Endothelial cell of umbilical vein (primary cell): Measurements from ENCODE around the gene GALNT13. TPM values are rescaled to one million over a fixed set of nuclear protein-coding genes. Genes with fewer than 3 reads are reported as not detected.

Experiments
- BruUV-seq: library from RNA; stranded (reverse); fragments of 400-500 nt; replicated peaks from 2 replicates; lab custom pipeline; 2021; lab: Mats Ljungman, UMichigan
- CTCF ChIA-PET: fragments of 300-600, 350-600 bp; sonication (Branson Sonifier 250); formaldehyde crosslinking; loops from one replicate; lab custom pipeline; 2021; ENCODE audit warnings: antibody characterized with exemption, inconsistent platforms; lab: Charles Lee
- POLR2A ChIA-PET: fragments of 300-600, 350-600 bp; sonication (Branson Sonifier 250); formaldehyde crosslinking; loops from one replicate; lab custom pipeline; 2021; ENCODE audit warnings: antibody characterized with exemption, inconsistent platforms; lab: Charles Lee
- DNase-seq: peaks from one replicate; pipeline ENCODE4 v3.0.0-alpha.2; 2011; ENCODE audit warnings: low read depth, low spot score
- FAIRE-seq: peaks from 2 replicates; lab custom pipeline; 2011; peaks lifted over from hg19 to GRCh38; lab: Jason Lieb, UNC
- H2AFZ ChIP-seq: 2 replicates; pipeline ENCODE4 v1.6.0; 2012; ENCODE audit warnings: low read depth, low read length, control low read depth, inconsistent platforms
- H3K27ac ChIP-seq: 2 replicates; pipeline ENCODE4 v1.5.1; 2011; ENCODE audit warnings: low read depth, mild to moderate bottlenecking, control low read depth, low read length, moderate library complexity; ENCODE audit not compliant: insufficient read depth
- H3K27me3 ChIP-seq, 2 experiments: 2 replicates each; pipeline versions ENCODE4 v1.6.0 to v1.6.1; 2011; ENCODE audit warnings: low read length in 2 of 2, mixed read lengths in 1 of 2; ENCODE audit not compliant: control insufficient read depth in 2 of 2, insufficient read depth in 2 of 2
- H3K36me3 ChIP-seq, 2 experiments: 2 replicates in 1 of 2; 3 replicates in 1 of 2; pipeline ENCODE4 v1.5.1; 2011; ENCODE audit warnings: low read length in 2 of 2, mild to moderate bottlenecking in 1 of 2, moderate library complexity in 1 of 2; ENCODE audit not compliant: control insufficient read depth in 2 of 2, insufficient read depth in 2 of 2; ENCODE audit errors: extremely low read depth in 1 of 2
- H3K4me1 ChIP-seq: 3 replicates; pipeline ENCODE4 v1.5.1; 2011; ENCODE audit warnings: mild to moderate bottlenecking, low read length; ENCODE audit not compliant: control insufficient read depth, insufficient read depth; ENCODE audit errors: extremely low read depth
- H3K4me2 ChIP-seq: 2 replicates; pipeline ENCODE4 v1.6.1; 2011; ENCODE audit warnings: low read length, control low read depth, mixed read lengths; ENCODE audit not compliant: insufficient read depth
- H3K4me3 ChIP-seq, 3 experiments: fragments of 200-600 bp in 1 of 3; sonication (generic), shearing (Covaris generic) in 1 of 3; replicated peaks in 1 of 3; 2 replicates each; pipeline ENCODE4 v1.5.1; 2011 to 2016; ENCODE audit warnings: control low read depth in 3 of 3, low read length in 3 of 3, mild to moderate bottlenecking in 2 of 3, inconsistent platforms in 1 of 3, low read depth in 1 of 3, moderate library complexity in 1 of 3; ENCODE audit not compliant: insufficient read depth in 1 of 3
- H3K79me2 ChIP-seq: 2 replicates; pipeline ENCODE4 v1.6.0; 2012; ENCODE audit warnings: low read length, inconsistent platforms; ENCODE audit not compliant: control insufficient read depth, insufficient read depth
- H3K9ac ChIP-seq: replicated peaks from 2 replicates; pipeline ENCODE3; 2011; ENCODE audit warnings: low read length, control low read depth; ENCODE audit not compliant: insufficient read depth; ENCODE audit errors: extremely low read depth
- H3K9me1 ChIP-seq: replicated peaks from 3 replicates; pipeline ENCODE4 v1.6.0; 2011; ENCODE audit warnings: mild to moderate bottlenecking, low read length; ENCODE audit not compliant: control insufficient read depth, insufficient read depth; ENCODE audit errors: extremely low read depth
- H3K9me3 ChIP-seq: replicated peaks from 2 replicates; pipeline ENCODE4 v1.5.1; 2012; ENCODE audit warnings: low read length, inconsistent platforms; ENCODE audit not compliant: control insufficient read depth, insufficient read depth
- H4K20me1 ChIP-seq: replicated peaks from 2 replicates; pipeline ENCODE3; 2011; ENCODE audit warnings: mild to moderate bottlenecking, low read length; ENCODE audit not compliant: control insufficient read depth, insufficient read depth; ENCODE audit errors: extremely low read depth
- CTCF ChIP-seq, 2 donors: IDR thresholded peaks; 1 replicate in 1 of 2; 2 replicates in 1 of 2; pipeline ENCODE4 v1.5.1; 2011; ENCODE audit warnings: low read length in 2 of 2, mild to moderate bottlenecking in 2 of 2, moderate library complexity in 2 of 2, control low read depth in 1 of 2, inconsistent platforms in 1 of 2, low read depth in 1 of 2; ENCODE audit not compliant: insufficient read depth in 1 of 2; ENCODE audit errors: extremely low read depth in 1 of 2
- FOS ChIP-seq: IDR thresholded peaks from 2 replicates; pipeline ENCODE4 v1.6.1; 2011; ENCODE audit warnings: mild to moderate bottlenecking, low read length, moderate library complexity, borderline replicate concordance; ENCODE audit not compliant: insufficient read depth
- GATA2 ChIP-seq: IDR thresholded peaks from 2 replicates; pipeline ENCODE4 v1.7.0; 2011; ENCODE audit warnings: low read depth, mild to moderate bottlenecking, moderate library complexity, mixed read lengths, low read length; ENCODE audit not compliant: insufficient read length, insufficient read depth
- JUN ChIP-seq: IDR thresholded peaks from 2 replicates; pipeline ENCODE4 v1.6.1; 2011; ENCODE audit warnings: borderline replicate concordance, low read depth; ENCODE audit not compliant: insufficient read length, insufficient read depth
- POLR2A ChIP-seq: IDR thresholded peaks from 2 replicates; pipeline ENCODE4 v1.6.1; 2012; ENCODE audit warnings: low read depth, mild to moderate bottlenecking, control low read depth, low read length
- POLR2AphosphoS5 ChIP-seq: IDR thresholded peaks from 2 replicates; pipeline ENCODE4 v1.6.1; 2012; ENCODE audit warnings: low read depth, mild to moderate bottlenecking, control low read depth, low read length, moderate library complexity; ENCODE audit not compliant: insufficient read depth
- dilution Hi-C: fragments of 300-500 bp; cut with MboI; formaldehyde crosslinking; loops from one replicate; pipeline ENCODE4 v1.15.0; 2019; ENCODE audit warnings: low sequenced_read_pairs; ENCODE audit not compliant: extremely low pct_ligation_motif_present
- intact Hi-C: fragments of 100-400 bp; cut with micrococcal nuclease; formaldehyde crosslinking; loops from one replicate; pipeline ENCODE4 v1.10.0; 2022
- polyA plus RNA-seq, 4 experiments: library from polyadenylated mRNA; depleted of rRNA in 3 of 4; stranded (reverse) in 3 of 4; unstranded in 1 of 4; fragments of >200 nt; gene quantifications; 2 replicates each; pipeline versions ENCODE4 v1.2.1 to v1.2.3, GENCODE V29; 2011 to 2012; ENCODE audit warnings: missing spikeins in 1 of 4
- total RNA-seq: library from RNA; stranded (reverse); gene quantifications from 2 replicates; pipeline ENCODE4 v1.2.3, GENCODE V29; 2021

The GALNT13 gene
- total and polyA plus RNA-seq, 2 donors (not counting 3 experiments of a cell fraction or from before 2014, with no cell fraction given): 0.06 TPM; not detected in 1

- ChIA-PET POLR2A (no interaction called here), CTCF (no interaction called here)
- DNase-seq (no peak), FAIRE-seq (no peak)
- Histone ChIP-seq H3K4me1 (no peaks in the 10 kb centered on the region), H3K9me1 (no peaks in the 10 kb centered on the region), H3K4me2 (no peak overlapping the region), H3K9me3 (no peaks in the 10 kb centered on the region), H3K27ac (no peak overlapping the region), H3K36me3 (no peaks in the 10 kb centered on the region), H3K4me3 (no peak overlapping the region), H4K20me1 (no peaks in the 10 kb centered on the region), H3K9ac (no peak overlapping the region), H3K79me2 (no peaks in the 10 kb centered on the region), H2AFZ (no peak overlapping the region), H3K27me3 (no peaks in the 10 kb centered on the region)
- BruUV-seq: no TSS peak
- intact Hi-C loops: no loop called here
- dilution Hi-C loops: no loop called here
- no peak for TF ChIP-seq POLR2A
- no peak for TF ChIP-seq JUN
- no peak for TF ChIP-seq CTCF (IDR thresholded peaks at IDR 0.05; ENCODE audit: extremely low read depth in 1 of 2, insufficient read depth in 1 of 2, low read depth in 1 of 2, low read length in 2 of 2)
- TF ChIP-seq GATA2: no peak
- no peak for TF ChIP-seq FOS
- no peak for TF ChIP-seq POLR2AphosphoS5
Measured at GRCh38 chr2:154193246-154193645, 321.5 kb downstream of the GALNT13 start.
